ENCODE measurements around the gene FXYD1. TPM values are rescaled to one million over a fixed set of nuclear protein-coding genes. Genes with fewer than 3 reads are reported as not detected.

The FXYD1 gene
- 0.85 TPM for polyA plus RNA-seq (2013, experiment 1 of 2)
- polyA plus RNA-seq (2013, experiment 2 of 2), result 1.2 TPM

- H4K8ac ChIP-seq (ENCODE audit: low read depth, low read length), result no peak within 1 kb of the TSS
- H2BK120ac ChIP-seq (ENCODE audit: low read depth, low read length), result peak within 1 kb of the TSS; percentile 73
- peak within 1 kb of the TSS; percentile 96 for H3K18ac ChIP-seq (ENCODE audit: low read length)
- peak within 1 kb of the TSS; percentile 88 for H4K91ac ChIP-seq (ENCODE audit: low read depth, low read length, poor library complexity)
- no peak within 1 kb of the TSS for H3K4me2 ChIP-seq (ENCODE audit: insufficient read depth, low read length, poor library complexity, severe bottlenecking)
- H2BK15ac ChIP-seq (ENCODE audit: low read length), result peak within 1 kb of the TSS; percentile 69
- H2AFZ ChIP-seq (ENCODE audit: low read length), result peak within 1 kb of the TSS; percentile 78
- no peak for DNase-seq (ENCODE audit: low spot score)
- peak within 1 kb of the TSS; percentile 76 for H2AK5ac ChIP-seq (ENCODE audit: low read depth, low read length)
- no peaks in the 10 kb centered on the region for H3K9me3 ChIP-seq (replicated peaks in 1 of 2; ENCODE audit: control insufficient read depth in 2 of 2, insufficient read depth in 1 of 2, low read depth in 1 of 2, low read length in 2 of 2)
- WGBS, 2 donors (ENCODE audit: extremely low coverage in 2 of 2, insufficient read length in 2 of 2, insufficient replicate concordance in 1 of 2), result no CpG with 5 or more reads among the region's 18 CpGs
- H3K23ac ChIP-seq (ENCODE audit: low read depth, low read length, poor library complexity), result peak within 1 kb of the TSS; percentile 5
- peak within 1 kb of the TSS; percentile 54 for H3K4ac ChIP-seq (ENCODE audit: low read length)
- H3K14ac ChIP-seq (ENCODE audit: low read length), result peak within 1 kb of the TSS; percentile 97
- H2BK12ac ChIP-seq (ENCODE audit: low read length), result peak within 1 kb of the TSS; percentile 99
- H3K4me1 ChIP-seq (ENCODE audit: control insufficient read depth in 2 of 2, insufficient read depth in 1 of 2, low read depth in 1 of 2, low read length in 2 of 2), result peaks cover 28 to 31% of the 10 kb centered on the region in 2 donors
- H3K27ac ChIP-seq (replicated peaks; ENCODE audit: low read length), result no peak within 1 kb of the TSS
- H3K4me3 ChIP-seq (ENCODE audit: low read length in 2 of 2), result no peak within 1 kb of the TSS
- H2BK5ac ChIP-seq (ENCODE audit: low read length), result peak within 1 kb of the TSS; percentile 80
- peak within 1 kb of the TSS; percentile 80 for H3K9ac ChIP-seq (ENCODE audit: low read depth, low read length, poor library complexity)
- no peaks in the 10 kb centered on the region for H3K79me1 ChIP-seq (ENCODE audit: low read depth, low read length)
- H3K27me3 ChIP-seq (ENCODE audit: control insufficient read depth in 3 of 3, insufficient read depth in 3 of 3, low read depth in 1 of 3, low read length in 3 of 3), result peaks cover 2 to 53% (median 21%) of the 10 kb centered on the region in 3 experiments
- no peaks in the 10 kb centered on the region for H3K36me3 ChIP-seq (replicated peaks in 1 of 2; ENCODE audit: control insufficient read depth in 2 of 2, insufficient read depth in 2 of 2, low read length in 2 of 2)
Observed at GRCh38 chr19:35138305-35138892, at the start of gene FXYD1. TSS of gene FXYD1 (plus strand) at chr19:35138824. CDS start at chr19:35140080, 1,256 bp downstream.

- H3K4me2 ChIP-seq (ENCODE audit: insufficient read depth, low read length, poor library complexity, severe bottlenecking), result no peak overlapping the region
- no peaks in the 10 kb centered on the region for H3K36me3 ChIP-seq (replicated peaks in 1 of 2; ENCODE audit: control insufficient read depth in 2 of 2, insufficient read depth in 2 of 2, low read length in 2 of 2)
- H3K14ac ChIP-seq (ENCODE audit: low read length), result no peak overlapping the region
- H3K9me3 ChIP-seq (replicated peaks in 1 of 2; ENCODE audit: control insufficient read depth in 2 of 2, insufficient read depth in 1 of 2, low read depth in 1 of 2, low read length in 2 of 2), result no peaks in the 10 kb centered on the region
- no peak overlapping the region for H2AFZ ChIP-seq (ENCODE audit: low read length)
- H3K27me3 ChIP-seq (ENCODE audit: control insufficient read depth in 3 of 3, insufficient read depth in 3 of 3, low read depth in 1 of 3, low read length in 3 of 3), result peaks cover 0 to 16% (median 6%) of the 10 kb centered on the region in 3 experiments
- no peak overlapping the region for H3K9ac ChIP-seq (ENCODE audit: low read depth, low read length, poor library complexity)
- H2AK5ac ChIP-seq (ENCODE audit: low read depth, low read length), result no peak overlapping the region
- H3K4ac ChIP-seq (ENCODE audit: low read length), result no peak overlapping the region
- no peak overlapping the region for H2BK120ac ChIP-seq (ENCODE audit: low read depth, low read length)
- H4K91ac ChIP-seq (ENCODE audit: low read depth, low read length, poor library complexity), result no peak overlapping the region
- DNase-seq (ENCODE audit: low spot score), result no peak
- H3K23ac ChIP-seq (ENCODE audit: low read depth, low read length, poor library complexity), result no peak overlapping the region
- no peak overlapping the region for H2BK5ac ChIP-seq (ENCODE audit: low read length)
- H3K4me1 ChIP-seq (ENCODE audit: control insufficient read depth in 2 of 2, insufficient read depth in 1 of 2, low read depth in 1 of 2, low read length in 2 of 2), result peaks cover 0 to 3% of the 10 kb centered on the region in 2 donors
- H3K27ac ChIP-seq (replicated peaks; ENCODE audit: low read length), result no peak overlapping the region
- H3K4me3 ChIP-seq (ENCODE audit: low read length in 2 of 2), result no peak overlapping the region
- no peak overlapping the region for H2BK12ac ChIP-seq (ENCODE audit: low read length)
- no peak overlapping the region for H2BK15ac ChIP-seq (ENCODE audit: low read length)
- WGBS, 2 donors (ENCODE audit: extremely low coverage in 2 of 2, insufficient read length in 2 of 2, insufficient replicate concordance in 1 of 2), result no CpG with 5 or more reads among the region's 8 CpGs
- no peak overlapping the region for H4K8ac ChIP-seq (ENCODE audit: low read depth, low read length)
- H3K79me1 ChIP-seq (ENCODE audit: low read depth, low read length), result peaks cover 3% of the 10 kb centered on the region
- H3K18ac ChIP-seq (ENCODE audit: low read length), result no peak overlapping the region
Observed at GRCh38 chr19:35089554-35089953, 49.1 kb upstream of the FXYD1 start.

- Histone ChIP-seq H3K4ac (ENCODE audit: low read length) (no peak overlapping the region), H3K27me3 (ENCODE audit: control insufficient read depth in 3 of 3, insufficient read depth in 3 of 3, low read depth in 1 of 3, low read length in 3 of 3) (peaks cover 0 to 16% (median 6%) of the 10 kb centered on the region in 3 experiments), H3K23ac (ENCODE audit: low read depth, low read length, poor library complexity) (no peak overlapping the region), H2BK120ac (ENCODE audit: low read depth, low read length) (no peak overlapping the region), H3K36me3 (replicated peaks in 1 of 2; ENCODE audit: control insufficient read depth in 2 of 2, insufficient read depth in 2 of 2, low read length in 2 of 2) (no peaks in the 10 kb centered on the region), H3K9me3 (replicated peaks in 1 of 2; ENCODE audit: control insufficient read depth in 2 of 2, insufficient read depth in 1 of 2, low read depth in 1 of 2, low read length in 2 of 2) (no peaks in the 10 kb centered on the region), H3K18ac (ENCODE audit: low read length) (no peak overlapping the region), H3K27ac (replicated peaks; ENCODE audit: low read length) (no peak overlapping the region), H3K14ac (ENCODE audit: low read length) (no peak overlapping the region), H2BK12ac (ENCODE audit: low read length) (no peak overlapping the region), H2BK15ac (ENCODE audit: low read length) (no peak overlapping the region), H3K4me2 (ENCODE audit: insufficient read depth, low read length, poor library complexity, severe bottlenecking) (no peak overlapping the region), H3K4me3 (ENCODE audit: low read length in 2 of 2) (no peak overlapping the region), H4K8ac (ENCODE audit: low read depth, low read length) (no peak overlapping the region), H3K4me1 (ENCODE audit: control insufficient read depth in 2 of 2, insufficient read depth in 1 of 2, low read depth in 1 of 2, low read length in 2 of 2) (peaks cover 0 to 3% of the 10 kb centered on the region in 2 donors), H3K9ac (ENCODE audit: low read depth, low read length, poor library complexity) (no peak overlapping the region), H3K79me1 (ENCODE audit: low read depth, low read length) (peaks cover 3% of the 10 kb centered on the region), H4K91ac (ENCODE audit: low read depth, low read length, poor library complexity) (no peak overlapping the region), H2BK5ac (ENCODE audit: low read length) (no peak overlapping the region), H2AFZ (ENCODE audit: low read length) (no peak overlapping the region), H2AK5ac (ENCODE audit: low read depth, low read length) (no peak overlapping the region)
- no peak for DNase-seq (ENCODE audit: low spot score)
- WGBS, 2 donors (ENCODE audit: extremely low coverage in 2 of 2, insufficient read length in 2 of 2, insufficient replicate concordance in 1 of 2), result no CpG with 5 or more reads among the region's 9 CpGs
Observed at GRCh38 chr19:35090160-35090505, 48.5 kb upstream of the FXYD1 start.

- no CpG with 5 or more reads among the region's 36 CpGs for WGBS, 2 donors (ENCODE audit: extremely low coverage in 2 of 2, insufficient read length in 2 of 2, insufficient replicate concordance in 1 of 2)
- Histone ChIP-seq H2BK15ac (ENCODE audit: low read length) (peak overlapping the region; percentile 25), H2AK5ac (ENCODE audit: low read depth, low read length) (peak overlapping the region; percentile 87), H3K27me3 (ENCODE audit: control insufficient read depth in 3 of 3, insufficient read depth in 3 of 3, low read depth in 1 of 3, low read length in 3 of 3) (peaks cover 0 to 14% (median 6%) of the 10 kb centered on the region in 3 experiments), H3K27ac (replicated peaks; ENCODE audit: low read length) (no peak overlapping the region), H2BK120ac (ENCODE audit: low read depth, low read length) (no peak overlapping the region), H3K4me2 (ENCODE audit: insufficient read depth, low read length, poor library complexity, severe bottlenecking) (peak overlapping the region; percentile 43), H2BK5ac (ENCODE audit: low read length) (no peak overlapping the region), H3K9me3 (replicated peaks in 1 of 2; ENCODE audit: control insufficient read depth in 2 of 2, insufficient read depth in 1 of 2, low read depth in 1 of 2, low read length in 2 of 2) (no peaks in the 10 kb centered on the region), H3K4me3 (ENCODE audit: low read length in 2 of 2) (peak overlapping the region in 1 of 2 donors; percentile 63), H4K91ac (ENCODE audit: low read depth, low read length, poor library complexity) (no peak overlapping the region), H3K4ac (ENCODE audit: low read length) (no peak overlapping the region), H3K4me1 (ENCODE audit: control insufficient read depth in 2 of 2, insufficient read depth in 1 of 2, low read depth in 1 of 2, low read length in 2 of 2) (peaks cover 0 to 3% of the 10 kb centered on the region in 2 donors), H2BK12ac (ENCODE audit: low read length) (peak overlapping the region; percentile 99), H2AFZ (ENCODE audit: low read length) (peak overlapping the region; percentile 48), H3K36me3 (replicated peaks in 1 of 2; ENCODE audit: control insufficient read depth in 2 of 2, insufficient read depth in 2 of 2, low read length in 2 of 2) (no peaks in the 10 kb centered on the region), H3K79me1 (ENCODE audit: low read depth, low read length) (peaks cover 3% of the 10 kb centered on the region), H3K18ac (ENCODE audit: low read length) (peak overlapping the region; percentile 97), H3K23ac (ENCODE audit: low read depth, low read length, poor library complexity) (peak overlapping the region; percentile 67), H3K14ac (ENCODE audit: low read length) (peak overlapping the region; percentile 64), H4K8ac (ENCODE audit: low read depth, low read length) (no peak overlapping the region), H3K9ac (ENCODE audit: low read depth, low read length, poor library complexity) (no peak overlapping the region)
- peak; percentile 54 for DNase-seq (ENCODE audit: low spot score)
Observed at GRCh38 chr19:35090506-35091214, 48.0 kb upstream of the FXYD1 start.

Data from neuronal stem cell (in vitro differentiated cells).